ENCODE results near the gene RBP7.
"Not testable (repeated sequence)": the region's sequence is repeated elsewhere in the genome, so short reads cannot be mapped to it uniquely, and the experiment has no call there.

The RBP7 gene

GRCh38 chr1:9996624-9997582 is at the start of gene RBP7:
Gene RBP7 (plus strand): TSS chr1:9997228. CDS start chr1:9997259, 31 bp downstream.
- DNase-seq = no peak

GRCh38 chr1:9957726-9958125 is 39.3 kb upstream of the RBP7 start:
- DNase-seq = no peak

- no peak for DNase-seq
Observed at GRCh38 chr1:9960011-9960410, 37.0 kb upstream of the RBP7 start.

DNA sequence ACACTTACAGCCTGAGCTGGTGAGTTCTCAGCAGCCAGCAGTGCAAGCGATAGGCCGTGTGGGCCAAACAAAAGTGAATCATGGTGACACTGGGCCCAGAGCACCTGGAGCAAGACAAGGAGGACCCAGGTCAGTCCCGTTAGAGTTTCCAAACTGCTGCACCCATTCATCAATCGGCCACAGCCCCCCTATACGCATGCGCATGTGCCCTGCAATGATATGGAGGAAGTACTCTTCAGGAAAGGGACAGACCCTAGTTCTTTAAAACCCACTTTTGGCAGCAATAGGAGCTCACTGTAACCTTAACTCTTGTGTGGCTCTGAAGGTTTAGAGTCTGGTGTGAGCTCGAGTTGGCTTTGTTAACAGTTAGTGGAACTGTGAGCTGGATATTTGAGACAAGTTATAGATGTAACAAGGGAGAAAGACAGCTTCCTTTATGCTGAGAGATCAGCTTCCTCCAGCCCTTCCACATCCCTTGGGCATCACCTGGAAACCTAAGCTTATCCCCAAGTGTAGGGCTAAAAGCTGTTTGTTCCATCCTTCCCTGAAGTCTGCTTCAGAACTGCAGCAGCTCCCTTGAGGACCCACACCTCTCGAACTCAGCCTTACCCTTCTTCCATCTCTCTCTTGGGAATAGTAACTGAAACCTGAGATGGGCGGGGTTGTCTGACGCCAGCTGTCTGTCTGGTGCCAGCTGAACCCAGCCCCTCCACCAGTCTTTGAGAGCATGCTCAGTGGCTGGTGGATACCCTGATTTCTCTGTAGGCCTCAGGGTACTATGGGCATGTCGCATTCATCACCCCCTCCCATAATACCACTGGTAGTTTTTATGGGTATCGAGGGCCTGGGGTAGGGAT is 36.1 kb upstream of the RBP7 start:
- DNase-seq = no peak

DNA sequence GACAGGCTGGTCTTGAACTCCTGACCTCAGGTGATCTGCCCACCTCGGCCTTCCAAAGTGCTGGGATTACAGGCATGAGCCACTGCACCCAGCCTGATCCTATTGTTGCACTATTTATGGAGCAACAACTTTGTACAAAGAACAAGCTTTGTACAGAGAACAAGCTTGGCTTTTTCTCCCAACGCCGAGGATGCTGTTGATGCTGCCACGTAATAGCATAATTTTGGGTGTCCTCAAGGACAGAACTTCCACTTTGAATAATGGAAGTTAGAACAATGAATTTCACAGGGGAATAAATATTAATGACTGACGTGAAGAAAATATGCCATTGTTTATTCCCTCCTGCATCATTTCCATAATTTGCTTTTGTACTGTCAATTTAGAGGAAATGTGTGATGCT is 12.8 kb upstream of the RBP7 start:
- DNase-seq = no peak

DNA sequence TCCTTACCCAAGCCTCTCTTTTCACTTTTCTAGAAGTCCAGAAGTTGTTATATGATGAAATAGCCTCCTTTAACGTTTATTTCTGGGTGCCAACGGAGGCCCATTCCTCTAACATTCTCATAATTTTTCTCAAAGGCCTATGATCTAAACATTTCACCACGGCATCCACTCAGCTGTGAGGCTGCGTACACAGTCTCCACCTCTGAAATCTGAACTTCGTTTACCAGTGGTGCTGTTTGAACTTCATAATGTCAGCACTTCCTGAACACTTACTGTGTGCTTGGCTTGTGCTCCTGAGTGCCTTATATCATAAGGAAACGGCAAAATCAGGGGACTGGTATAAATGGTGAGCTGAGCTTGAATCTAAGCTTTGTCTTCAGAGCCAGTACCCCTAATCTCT is 12.0 kb upstream of the RBP7 start:
- no peak for DNase-seq

- no peak for DNase-seq
Observed at GRCh38 chr1:9989773-9990172, 7.3 kb upstream of the RBP7 start.

- no peak for DNase-seq
Observed at GRCh38 chr1:9990944-9991343, 6.1 kb upstream of the RBP7 start.

GRCh38 chr1:9992910-9993309 is 4.1 kb upstream of the RBP7 start:
- no peak for DNase-seq

DNA sequence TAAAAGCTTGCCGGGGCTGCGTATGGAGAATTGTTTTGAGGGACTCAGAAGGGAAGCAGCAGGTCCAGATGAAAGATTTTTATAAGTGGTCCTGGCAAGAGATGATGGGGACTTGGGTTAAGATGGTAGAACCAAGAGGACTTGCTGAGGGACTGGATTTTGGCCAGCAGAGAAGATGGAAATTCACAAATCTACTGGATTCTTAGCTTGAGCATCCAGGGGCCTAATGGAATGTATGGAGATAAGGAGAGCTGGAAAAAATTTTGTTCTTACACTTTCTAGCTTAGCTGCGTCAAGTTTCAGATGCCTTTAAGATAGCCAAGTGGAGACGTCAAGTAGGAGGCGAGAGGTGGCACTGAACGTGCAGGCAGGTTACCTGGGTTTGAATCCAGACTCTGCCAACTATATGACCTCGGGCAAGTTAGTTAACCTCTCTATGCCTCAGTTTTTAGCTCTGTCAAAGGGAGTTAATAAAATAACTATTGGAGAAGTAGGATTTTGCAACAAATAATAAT is 3.4 kb upstream of the RBP7 start:
- no peak for DNase-seq

DNA sequence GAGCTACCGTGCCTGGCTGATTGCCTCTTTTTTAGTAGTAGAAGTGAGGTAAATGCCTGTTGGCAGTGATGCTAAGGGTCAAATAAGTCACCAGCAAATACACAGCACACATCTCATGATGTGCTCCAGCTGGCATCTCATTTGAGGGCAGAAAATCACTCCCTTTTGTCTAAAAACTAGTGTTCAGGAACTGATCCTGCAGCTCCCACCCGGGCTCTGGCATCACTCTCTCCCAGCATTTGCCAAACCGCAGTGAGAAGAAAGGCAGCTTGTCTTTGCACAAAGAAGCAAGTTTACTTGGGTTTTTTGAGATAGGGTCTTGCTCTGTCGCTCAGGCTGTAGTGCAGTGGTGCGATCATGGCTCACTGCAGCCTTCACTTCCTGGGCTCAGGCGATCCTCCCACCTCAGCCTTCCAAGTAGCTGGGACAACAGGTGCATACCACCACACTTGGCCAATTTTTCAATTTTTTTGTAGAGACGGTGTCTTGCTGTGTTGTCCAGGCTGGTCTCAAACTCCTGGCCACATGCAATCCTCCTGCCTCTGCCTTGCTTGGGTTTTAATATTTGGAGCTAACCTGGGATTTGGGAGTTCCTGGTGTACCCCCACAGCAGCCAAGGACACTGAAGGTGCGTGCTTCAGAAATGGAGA is 4.1 kb downstream of the RBP7 start:
- DNase-seq = no peak

DNA sequence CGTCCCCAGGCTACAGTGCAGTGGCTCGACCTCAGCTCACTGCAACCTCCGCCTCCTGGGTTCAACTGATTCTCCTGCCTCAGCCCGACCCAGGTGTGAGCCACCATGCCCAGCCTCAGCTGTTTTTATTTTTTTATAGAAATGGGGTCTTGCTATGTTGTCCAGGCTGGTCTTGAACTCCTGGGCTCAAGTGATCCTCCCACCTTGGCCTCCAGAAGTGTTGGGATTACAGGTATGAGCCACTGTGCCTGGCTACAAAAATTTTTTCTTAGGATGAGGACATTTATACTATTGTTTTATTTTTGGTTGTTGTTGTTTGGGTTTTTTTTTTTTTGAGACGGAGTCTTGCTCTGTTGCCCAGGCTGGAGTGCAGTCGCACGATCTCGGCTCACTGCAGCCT is 8.2 kb downstream of the RBP7 start:
- not testable (repeated sequence) for DNase-seq

DNA sequence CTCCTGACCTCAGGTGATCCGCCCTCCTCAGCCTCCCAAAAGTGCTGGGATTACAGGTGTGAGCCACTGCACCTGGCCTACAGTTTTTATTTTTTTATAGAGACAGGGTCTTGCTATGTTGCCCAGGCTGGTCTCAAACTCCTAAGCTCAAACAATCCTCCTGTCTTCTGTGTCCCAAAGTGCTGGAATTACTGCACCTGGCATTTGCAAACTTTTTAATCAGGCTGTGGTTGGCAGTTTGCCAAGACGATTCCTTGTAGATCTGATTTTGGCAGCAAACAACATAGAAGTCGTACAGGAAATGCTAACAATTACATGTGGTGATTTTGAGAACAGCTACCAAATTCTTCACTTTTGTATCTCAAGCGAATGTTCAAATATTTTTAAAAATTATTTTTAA is 10.1 kb downstream of the RBP7 start:
- DNase-seq = no peak

DNA sequence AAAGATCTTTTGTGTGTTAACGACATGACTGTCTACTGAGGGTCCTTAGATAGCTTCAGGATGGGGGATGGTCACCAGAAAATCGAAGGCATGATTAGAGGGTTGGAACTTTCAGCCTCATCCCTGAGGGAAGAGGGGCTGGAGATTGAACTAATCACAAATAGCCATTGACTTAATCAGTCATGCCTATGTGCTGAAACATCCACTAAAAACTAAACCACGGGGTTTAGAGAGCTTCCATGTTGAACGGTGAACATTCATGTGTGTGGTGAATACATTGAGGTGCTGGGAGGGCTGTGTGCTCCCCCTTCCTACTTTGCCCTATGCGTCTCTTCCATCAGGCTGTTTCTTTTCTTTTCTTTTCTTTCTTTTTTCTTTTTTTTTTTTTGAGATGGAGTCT is 17.0 kb downstream of the RBP7 start:
- no peak for DNase-seq

DNA sequence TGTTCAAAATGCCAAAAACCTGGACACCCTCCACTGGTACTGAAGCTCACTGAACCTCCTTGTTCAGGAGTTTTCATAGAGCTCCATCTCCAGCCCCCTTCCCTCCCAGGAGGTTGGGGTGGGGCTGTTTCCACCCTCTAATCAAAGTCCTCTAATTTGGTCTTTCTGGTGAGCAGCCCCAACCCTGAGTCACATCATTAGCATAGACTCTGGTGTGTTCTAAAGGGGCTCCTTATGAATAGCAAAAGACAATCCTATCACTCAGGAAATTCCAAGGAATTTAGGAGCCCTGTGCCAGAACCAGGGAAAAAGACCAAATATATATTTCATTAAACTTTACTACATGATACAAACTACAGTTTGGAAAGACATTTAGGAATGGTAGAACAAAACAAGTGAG is 22.5 kb downstream of the RBP7 start:
- DNase-seq = no peak

GRCh38 chr1:10020086-10020485 is 23.1 kb downstream of the RBP7 start:
- DNase-seq = no peak

DNA sequence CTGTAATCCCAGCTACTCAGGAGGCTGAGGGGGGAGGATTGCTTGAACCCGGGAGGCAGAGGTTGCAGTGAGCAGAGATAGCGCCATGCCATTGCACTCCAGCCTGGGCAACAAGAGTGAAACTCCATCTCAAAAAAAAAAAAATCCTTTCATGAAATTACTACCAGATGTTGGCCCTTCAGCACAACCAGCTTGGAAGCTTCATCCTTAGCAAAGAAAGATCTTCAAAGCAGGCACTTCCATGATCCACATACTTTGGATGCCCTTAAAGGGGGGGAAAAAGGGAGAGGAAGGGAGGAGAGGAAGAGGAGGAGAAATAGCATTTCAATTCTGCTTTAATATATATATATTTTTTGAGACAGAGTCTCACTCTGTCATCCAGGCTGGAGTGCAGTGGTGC is 23.6 kb downstream of the RBP7 start:
- not testable (repeated sequence) for DNase-seq

DNA sequence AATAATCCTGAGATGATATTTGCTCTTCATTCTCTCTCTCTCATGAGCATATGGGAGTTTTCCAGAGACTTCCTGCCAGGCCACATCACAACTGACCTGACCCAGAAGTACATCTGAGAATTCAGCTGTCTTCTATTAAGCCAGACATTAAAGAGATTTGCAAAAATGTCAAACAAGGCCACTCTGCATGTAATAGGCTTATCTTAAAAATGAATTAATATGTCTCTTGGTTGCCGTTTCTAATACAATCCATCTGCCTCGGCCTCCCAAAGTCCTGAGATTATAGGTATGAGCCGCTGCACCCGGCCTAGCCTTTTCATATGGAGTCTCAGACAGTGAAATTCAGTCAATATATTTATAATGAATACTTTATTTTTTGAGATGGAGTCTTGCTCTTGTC is 25.0 kb downstream of the RBP7 start:
- DNase-seq = not testable (repeated sequence)

DNA sequence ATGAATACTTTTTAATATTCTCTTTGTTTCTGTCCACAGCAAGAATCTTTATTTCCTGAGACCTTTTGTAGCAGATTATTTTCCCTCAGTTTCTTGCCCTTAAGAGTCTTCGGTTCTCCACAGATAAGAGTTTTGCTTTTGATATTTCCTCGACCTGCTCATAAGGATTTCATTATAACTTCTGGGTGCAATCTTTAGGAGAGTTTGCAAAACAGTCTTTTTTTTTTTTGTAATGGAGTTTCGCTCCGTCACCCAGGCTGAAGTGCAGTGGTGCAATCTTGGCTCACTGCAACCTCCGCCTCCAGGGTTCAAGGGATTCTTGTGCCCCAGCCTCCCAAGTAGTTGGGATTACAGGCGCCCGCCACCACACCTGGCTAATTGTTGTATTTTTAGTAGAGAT is 25.6 kb downstream of the RBP7 start:
- no peak for DNase-seq

DNA sequence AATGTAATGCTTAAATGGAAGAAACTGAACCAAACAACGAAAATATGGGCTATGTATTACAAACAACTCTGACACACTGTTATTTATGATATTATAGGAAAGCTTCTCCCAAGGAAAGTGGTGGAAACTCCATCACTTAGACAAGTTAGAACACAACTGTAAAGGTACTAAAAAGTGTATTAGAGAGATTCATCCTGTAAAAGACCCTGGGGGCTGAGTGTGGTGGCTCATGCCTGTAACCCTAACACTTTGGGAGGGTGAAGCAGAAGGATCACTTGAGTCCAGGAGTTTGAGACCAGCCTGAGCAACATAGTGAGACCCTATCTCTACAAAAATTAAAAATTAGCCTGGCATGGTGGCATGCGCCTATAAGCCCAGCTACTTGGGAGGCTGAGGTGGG is 28.3 kb downstream of the RBP7 start:
- no peak for DNase-seq

DNA sequence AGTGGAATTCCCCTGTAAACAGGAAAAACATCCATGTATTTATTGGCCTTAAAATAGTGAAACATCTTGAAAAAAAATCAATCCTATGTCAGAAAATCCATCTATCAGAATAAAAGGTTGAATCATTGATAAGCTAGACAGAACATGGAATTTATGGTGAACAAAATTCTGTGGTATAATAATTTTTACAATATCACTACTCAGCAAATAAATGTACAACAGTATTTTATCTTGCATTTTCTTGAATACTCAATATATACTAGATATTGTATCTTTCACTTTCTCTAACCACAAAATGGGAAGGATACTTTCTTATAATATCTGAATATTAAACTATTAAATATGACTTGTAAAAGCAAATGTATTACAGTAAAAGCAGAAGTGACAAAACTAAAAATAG is 30.0 kb downstream of the RBP7 start:
- DNase-seq = no peak

DNA sequence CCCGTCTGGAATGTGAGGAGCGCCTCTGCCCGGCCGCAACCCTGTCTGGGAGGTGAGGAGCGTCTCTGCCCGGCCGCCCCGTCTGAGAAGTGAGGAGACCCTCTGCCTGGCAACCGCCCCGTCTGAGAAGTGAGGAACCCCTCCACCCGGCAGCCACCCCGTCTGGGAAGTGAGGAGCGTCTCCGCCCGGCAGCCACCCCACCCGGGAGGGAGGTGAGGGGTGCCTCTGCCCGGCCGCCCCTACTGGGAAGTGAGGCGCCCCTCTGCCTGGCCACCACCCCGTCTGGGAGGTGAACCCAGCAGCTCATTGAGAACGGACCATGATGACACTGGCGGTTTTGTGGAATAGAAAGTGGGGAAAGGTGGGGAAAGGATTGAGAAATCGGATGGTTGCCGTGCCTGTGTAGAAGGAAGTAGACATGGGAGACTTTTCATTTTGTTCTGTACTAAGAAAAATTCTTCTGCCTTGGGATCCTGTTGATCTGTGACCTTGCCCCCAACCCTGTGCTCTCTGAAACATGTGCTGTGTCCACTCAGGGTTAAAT is 32.0 kb downstream of the RBP7 start:
- not testable (repeated sequence) for DNase-seq

GRCh38 chr1:10031461-10031860 is 34.4 kb downstream of the RBP7 start:
- DNase-seq = no peak
